Osteoblast (primary cell): ENCODE results near the gene EPHB2. TPM values are rescaled to one million over a fixed set of nuclear protein-coding genes. Genes with fewer than 3 reads are reported as not detected.
A peak's percentile ranks its signal among the peaks of the same experiment; 100 is the strongest.

ENCODE experiments used
- DNase-seq: peaks from one replicate; pipeline ENCODE4 v3.0.0; 2011; ENCODE audit warnings: low spot score, mixed read lengths; ENCODE audit not compliant: insufficient read length; ENCODE audit errors: missing footprints
- H2AFZ ChIP-seq: 2 replicates; pipeline ENCODE4 v1.6.0; 2011; ENCODE audit warnings: mild to moderate bottlenecking, low read length
- H3K27ac ChIP-seq: 2 replicates; pipeline ENCODE4 v1.5.1; 2011; ENCODE audit warnings: mild to moderate bottlenecking, low read depth, low read length, moderate library complexity
- H3K27me3 ChIP-seq: 2 replicates; pipeline ENCODE4 v1.6.0; 2012; ENCODE audit warnings: mild to moderate bottlenecking, control low read depth, inconsistent platforms, low read length, moderate library complexity; ENCODE audit not compliant: insufficient read depth
- H3K36me3 ChIP-seq: 2 replicates; pipeline ENCODE4 v1.5.1; 2011; ENCODE audit warnings: mild to moderate bottlenecking, low read length, control low read depth, moderate library complexity; ENCODE audit not compliant: insufficient read depth
- H3K4me1 ChIP-seq: 2 replicates; pipeline ENCODE4 v1.5.1; 2011; ENCODE audit warnings: mild to moderate bottlenecking, low read length, control low read depth, moderate library complexity; ENCODE audit not compliant: insufficient read depth
- H3K4me2 ChIP-seq: 2 replicates; pipeline ENCODE4 v1.6.0; 2011; ENCODE audit warnings: mild to moderate bottlenecking, low read length; ENCODE audit not compliant: insufficient read depth
- H3K4me3 ChIP-seq: fragments of 200-600 bp; sonication (generic); 3 replicates; pipeline ENCODE4 v1.5.1; 2012; ENCODE audit warnings: mild to moderate bottlenecking, low read length, inconsistent platforms; ENCODE audit not compliant: insufficient read depth
- H3K79me2 ChIP-seq: 2 replicates; pipeline ENCODE4 v1.6.0; 2012; ENCODE audit warnings: mild to moderate bottlenecking, low read length, control low read depth, inconsistent platforms; ENCODE audit not compliant: insufficient read depth
- H3K9me3 ChIP-seq: 2 replicates; pipeline ENCODE4 v1.5.1; 2011; ENCODE audit warnings: low read depth, low read length, control low read depth
- H4K20me1 ChIP-seq: 2 replicates; pipeline ENCODE4 v1.6.0; 2012; ENCODE audit warnings: mild to moderate bottlenecking, low read length, control low read depth; ENCODE audit not compliant: insufficient read depth
- CTCF ChIP-seq: IDR thresholded peaks from 2 replicates; pipeline ENCODE4 v1.5.1; 2011; ENCODE audit warnings: mild to moderate bottlenecking, low read depth, low read length, moderate library complexity; ENCODE audit errors: extremely low read depth
- total RNA-seq: library from RNA; depleted of rRNA; stranded (reverse); fragments of >200 nt; gene quantifications from 2 replicates; pipeline ENCODE4 v1.2.3, GENCODE V29; 2012

The EPHB2 gene
- total RNA-seq, 1 donor: 8.7 TPM

DNA sequence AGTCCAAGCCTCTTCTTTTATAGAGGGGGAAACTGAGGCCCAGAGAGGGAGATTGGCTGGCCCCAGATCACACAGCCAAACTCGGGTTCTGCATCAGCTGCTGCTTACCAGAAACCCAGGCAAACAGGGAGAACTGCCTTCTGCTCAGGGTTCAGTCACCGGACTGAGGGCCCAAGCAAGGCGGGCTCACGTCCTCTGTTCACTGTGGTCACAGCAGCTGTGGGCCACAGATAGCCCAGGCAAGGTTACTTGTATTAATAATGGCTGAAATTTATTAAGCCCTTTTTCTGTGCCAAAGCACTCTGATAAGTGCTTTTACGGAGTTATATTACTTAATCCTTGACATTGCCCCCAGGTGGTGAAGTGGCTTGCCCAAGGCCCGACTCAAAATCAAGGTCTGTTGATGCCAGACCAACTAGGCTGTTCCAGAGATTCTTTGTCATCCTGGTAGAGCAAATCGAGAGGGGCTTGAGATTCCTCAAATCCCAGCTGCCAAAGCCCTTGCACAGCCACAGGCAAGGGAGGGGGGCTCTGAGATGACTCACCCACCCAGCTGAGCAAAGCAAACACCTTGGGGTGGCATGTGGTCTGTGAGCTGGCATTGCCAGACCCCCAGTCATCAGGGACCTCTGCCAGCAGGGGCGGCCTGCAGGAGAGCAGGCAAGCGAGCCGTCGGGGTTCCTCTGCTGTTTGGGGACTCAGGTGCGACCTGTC, 36.5 kb downstream of the EPHB2 start:
- H3K9me3 ChIP-seq: no peaks in the 10 kb centered on the region
- H3K27me3 ChIP-seq: no peaks in the 10 kb centered on the region
- TF ChIP-seq CTCF: peak; percentile 9
- H3K4me2 ChIP-seq: no peak overlapping the region
- H3K27ac ChIP-seq: peak overlapping the region; percentile 50
- no peaks in the 10 kb centered on the region for H3K79me2 ChIP-seq
- H2AFZ ChIP-seq: no peak overlapping the region
- no peaks in the 10 kb centered on the region for H4K20me1 ChIP-seq
- H3K4me1 ChIP-seq: peaks cover 38% of the 10 kb centered on the region
- no peak overlapping the region for H3K4me3 ChIP-seq
- H3K36me3 ChIP-seq: no peaks in the 10 kb centered on the region
- peak; percentile 90 for DNase-seq

DNA sequence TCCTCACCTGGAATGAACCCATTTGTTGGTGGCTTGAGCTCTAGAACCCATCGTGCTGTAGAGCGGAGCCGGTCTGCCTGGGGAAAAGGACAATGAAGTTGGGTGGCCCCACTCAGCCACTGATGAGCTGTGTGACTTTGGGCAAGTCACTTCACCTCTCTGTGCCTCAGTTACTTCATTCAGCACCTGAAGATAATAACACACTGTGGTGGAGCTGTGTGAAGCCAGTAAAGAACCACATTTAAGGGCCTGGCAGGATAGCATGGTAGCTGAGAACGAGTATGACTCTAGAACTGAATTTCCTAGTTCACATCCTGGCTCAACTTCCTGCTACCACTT, 37.1 kb downstream of the EPHB2 start:
- no peak overlapping the region for H3K4me3 ChIP-seq
- no peak overlapping the region for H2AFZ ChIP-seq
- H3K36me3 ChIP-seq: no peaks in the 10 kb centered on the region
- no peak overlapping the region for H3K4me2 ChIP-seq
- no peaks in the 10 kb centered on the region for H3K9me3 ChIP-seq
- H3K27me3 ChIP-seq: no peaks in the 10 kb centered on the region
- H4K20me1 ChIP-seq: no peaks in the 10 kb centered on the region
- no peak for TF ChIP-seq CTCF
- peaks cover 38% of the 10 kb centered on the region for H3K4me1 ChIP-seq
- H3K27ac ChIP-seq: peak overlapping the region; percentile 50
- no peak for DNase-seq
- no peaks in the 10 kb centered on the region for H3K79me2 ChIP-seq

DNA sequence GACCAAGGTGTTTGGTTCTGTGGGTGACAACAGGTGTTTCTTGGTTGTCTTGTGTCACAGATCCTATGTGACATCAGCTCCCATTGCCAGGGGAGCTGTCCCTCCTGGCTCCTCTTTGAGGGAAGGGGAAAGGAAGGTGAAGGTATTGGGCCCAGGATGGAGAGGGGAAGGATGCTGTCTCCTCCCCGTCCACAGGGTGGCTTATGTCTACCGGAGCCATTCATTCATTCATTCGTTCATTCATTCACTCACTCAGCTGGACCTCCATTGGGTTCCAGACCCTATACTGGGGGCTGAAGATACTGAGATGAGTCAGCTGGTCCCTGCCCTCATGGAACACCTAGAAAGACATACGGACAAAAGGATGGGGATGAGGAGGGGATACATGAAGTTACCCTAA, 38.9 kb downstream of the EPHB2 start:
- no peaks in the 10 kb centered on the region for H4K20me1 ChIP-seq
- H3K9me3 ChIP-seq: no peaks in the 10 kb centered on the region
- H3K4me2 ChIP-seq: no peak overlapping the region
- H3K4me1 ChIP-seq: peaks cover 48% of the 10 kb centered on the region
- H3K36me3 ChIP-seq: no peaks in the 10 kb centered on the region
- peak; percentile 5 for TF ChIP-seq CTCF
- H2AFZ ChIP-seq: no peak overlapping the region
- no peak for DNase-seq
- no peaks in the 10 kb centered on the region for H3K27me3 ChIP-seq
- H3K79me2 ChIP-seq: no peaks in the 10 kb centered on the region
- H3K27ac ChIP-seq: peak overlapping the region; percentile 95
- H3K4me3 ChIP-seq: no peak overlapping the region

DNA sequence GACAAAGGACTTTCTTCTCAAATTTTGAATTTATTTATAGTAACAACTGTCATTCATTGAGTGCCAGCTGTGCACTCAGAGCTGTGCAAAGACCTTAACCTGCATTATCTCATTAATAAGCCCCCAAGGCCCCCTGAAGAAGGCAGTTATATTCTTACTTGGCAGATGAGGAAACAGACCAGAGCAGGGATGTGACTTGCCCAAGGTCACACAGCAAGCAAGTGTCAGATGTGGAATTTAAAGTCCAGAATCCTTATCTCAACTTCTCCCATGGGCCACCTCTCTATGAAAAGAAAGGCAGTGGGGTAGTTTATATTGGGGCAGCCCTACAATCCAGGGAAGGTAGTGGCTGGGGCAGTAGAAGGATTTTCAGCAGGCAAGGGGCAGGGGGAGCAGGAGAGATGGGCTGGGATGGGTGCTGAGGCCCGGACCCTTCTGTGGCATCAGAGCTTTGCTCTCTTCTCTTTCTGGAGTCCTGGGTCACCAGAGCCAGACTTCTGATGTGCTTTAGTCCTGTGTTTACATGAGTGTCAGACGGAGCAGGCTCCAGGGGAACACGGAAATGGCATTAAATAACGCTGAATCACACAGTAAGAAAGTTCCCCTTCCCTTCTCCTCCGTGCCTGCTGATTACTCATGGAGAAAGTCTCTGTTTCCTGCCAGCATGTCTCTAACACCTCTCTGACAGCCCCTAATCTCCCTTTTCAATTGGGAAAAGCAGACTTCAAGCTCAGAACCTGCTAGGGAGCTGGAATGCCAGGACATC, 39.5 kb downstream of the EPHB2 start:
- DNase-seq: peak; percentile 97
- H3K4me3 ChIP-seq: peak overlapping the region; percentile 29
- peak overlapping the region; percentile 84 for H2AFZ ChIP-seq
- peak overlapping the region; percentile 77 for H3K4me2 ChIP-seq
- no peaks in the 10 kb centered on the region for H4K20me1 ChIP-seq
- peak overlapping the region; percentile 95 for H3K27ac ChIP-seq
- no peak for TF ChIP-seq CTCF
- no peaks in the 10 kb centered on the region for H3K27me3 ChIP-seq
- H3K4me1 ChIP-seq: peaks cover 48% of the 10 kb centered on the region
- no peaks in the 10 kb centered on the region for H3K79me2 ChIP-seq
- no peaks in the 10 kb centered on the region for H3K9me3 ChIP-seq
- H3K36me3 ChIP-seq: no peaks in the 10 kb centered on the region
